CD14-positive monocyte (primary cell): ENCODE results near the gene CORO2A. TPM values are rescaled to one million over a fixed set of nuclear protein-coding genes. Genes with fewer than 3 reads are reported as not detected.

Experiments used
- DNase-seq, 3 donors: peaks; one replicate each; pipeline ENCODE4 v3.0.0-alpha.2; 2011 to 2022
- H2AFZ ChIP-seq: 2 replicates; pipeline ENCODE4 v1.6.0; 2012; ENCODE audit warnings: mild to moderate bottlenecking, low read depth, low read length, inconsistent platforms; ENCODE audit not compliant: insufficient read depth, poor library complexity, severe bottlenecking
- H3K27ac ChIP-seq, 2 donors: 1 replicate in 1 of 2; 2 replicates in 1 of 2; pipeline ENCODE4 v1.5.1; 2012 to 2013; ENCODE audit warnings: low read length in 2 of 2, control low read depth in 1 of 2, inconsistent platforms in 1 of 2, low read depth in 1 of 2, mild to moderate bottlenecking in 1 of 2
- H3K27me3 ChIP-seq, 2 donors: one replicate each; pipeline versions ENCODE4 v1.6.0 to v1.6.1; 2011 to 2013; ENCODE audit warnings: low read length in 2 of 2; ENCODE audit not compliant: control insufficient read depth in 2 of 2, insufficient read depth in 2 of 2
- H3K36me3 ChIP-seq, 2 donors: replicated peaks in 1 of 2; 1 replicate in 1 of 2; 2 replicates in 1 of 2; pipeline versions ENCODE4 v1.5.1 to v1.6.1; 2012 to 2013; ENCODE audit warnings: low read length in 2 of 2, control low read depth in 1 of 2, inconsistent platforms in 1 of 2, mild to moderate bottlenecking in 1 of 2; ENCODE audit not compliant: insufficient read depth in 2 of 2, control insufficient read depth in 1 of 2
- H3K4me1 ChIP-seq, 2 donors: 1 replicate in 1 of 2; 2 replicates in 1 of 2; pipeline versions ENCODE4 v1.5.1 to v1.6.1; 2012 to 2013; ENCODE audit warnings: low read length in 2 of 2, control low read depth in 1 of 2, inconsistent platforms in 1 of 2, mild to moderate bottlenecking in 1 of 2, moderate library complexity in 1 of 2; ENCODE audit not compliant: insufficient read depth in 2 of 2, control insufficient read depth in 1 of 2
- H3K4me2 ChIP-seq: replicated peaks from 2 replicates; pipeline ENCODE3; 2012; ENCODE audit warnings: low read length, moderate library complexity, mild to moderate bottlenecking; ENCODE audit not compliant: poor library complexity, severe bottlenecking; ENCODE audit errors: extremely low read depth
- H3K4me3 ChIP-seq, 3 experiments: fragments of 200-600 bp in 1 of 3; sonication (generic) in 1 of 3; replicated peaks in 1 of 3; 1 replicate in 2 of 3; 2 replicates in 1 of 3; pipeline ENCODE4 v1.5.1; 2011 to 2013; ENCODE audit warnings: low read length in 3 of 3, mild to moderate bottlenecking in 3 of 3, control low read depth in 2 of 3, low read depth in 2 of 3, inconsistent platforms in 1 of 3, moderate library complexity in 1 of 3
- H3K79me2 ChIP-seq: 2 replicates; pipeline ENCODE4 v1.6.0; 2012; ENCODE audit warnings: mild to moderate bottlenecking, control low read depth, inconsistent platforms, low read length, moderate library complexity; ENCODE audit not compliant: insufficient read depth
- H3K9ac ChIP-seq: 2 replicates; pipeline ENCODE4 v1.6.0; 2017; ENCODE audit warnings: low read length, mild to moderate bottlenecking; ENCODE audit not compliant: insufficient read depth, poor library complexity, severe bottlenecking
- H3K9me3 ChIP-seq, 2 donors: replicated peaks in 1 of 2; 1 replicate in 1 of 2; 2 replicates in 1 of 2; pipeline versions ENCODE4 v1.5.1 to v1.6.1; 2012 to 2013; ENCODE audit warnings: low read length in 2 of 2, control low read depth in 1 of 2; ENCODE audit not compliant: control insufficient read depth in 1 of 2, insufficient read depth in 1 of 2
- H4K20me1 ChIP-seq: 2 replicates; pipeline ENCODE4 v1.6.0; 2012; ENCODE audit warnings: mild to moderate bottlenecking, low read length, control low read depth, moderate library complexity; ENCODE audit not compliant: insufficient read depth
- H3K27ac Mint-ChIP-seq, 7 donors: one replicate each; pipeline ENCODE4 v1.8.0; 2020; ENCODE audit warnings: mild to moderate bottlenecking in 7 of 7, mixed read lengths in 7 of 7, moderate library complexity in 6 of 7, inconsistent platforms in 2 of 7
- H3K27me3 Mint-ChIP-seq, 3 donors: one replicate each; pipeline ENCODE4 v1.8.0; 2021 to 2022; ENCODE audit warnings: low read depth in 3 of 3, mild to moderate bottlenecking in 3 of 3, mixed read lengths in 3 of 3, moderate library complexity in 3 of 3, inconsistent platforms in 1 of 3
- H3K36me3 Mint-ChIP-seq, 2 donors: one replicate each; pipeline ENCODE4 v1.8.0; 2020; ENCODE audit warnings: mixed read lengths in 2 of 2, inconsistent platforms in 1 of 2, mild to moderate bottlenecking in 1 of 2
- H3K4me1 Mint-ChIP-seq: one replicate; pipeline ENCODE4 v1.8.0; 2020; ENCODE audit warnings: mild to moderate bottlenecking, mixed read lengths
- H3K4me3 Mint-ChIP-seq, 2 donors: one replicate each; pipeline ENCODE4 v1.8.0; 2020; ENCODE audit warnings: mild to moderate bottlenecking in 2 of 2, mixed read lengths in 2 of 2, moderate library complexity in 1 of 2
- H3K9me3 Mint-ChIP-seq, 7 donors: one replicate each; pipeline ENCODE4 v1.8.0; 2020 to 2022; ENCODE audit warnings: mixed read lengths in 7 of 7, mild to moderate bottlenecking in 6 of 7, moderate library complexity in 6 of 7, inconsistent platforms in 2 of 7
- CTCF ChIP-seq: fragments of 200-600 bp; IDR thresholded peaks from one replicate; pipeline ENCODE4 v1.8.0; 2022; ENCODE audit warnings: antibody characterized with exemption, mild to moderate bottlenecking
- WGBS: methylation state at CpG from one replicate; pipeline ENCODE4 v1.1.5; 2013; ENCODE audit warnings: missing lambda C conversion rate; ENCODE audit not compliant: insufficient coverage; 5-methylcytosine and 5-hydroxymethylcytosine counted together
- intact Hi-C, 2 donors: fragments of 100-400 bp; cut with micrococcal nuclease; formaldehyde crosslinking; loops; one replicate each; pipeline versions ENCODE4 v1.15.0 to v1.15.1; 2023
- polyA plus RNA-seq, 3 donors: library from polyadenylated mRNA; depleted of rRNA in 1 of 3; unstranded in 2 of 3; stranded (reverse) in 1 of 3; fragments of 300-500 nt in 2 of 3; fragments of >200 nt in 1 of 3; fragmentation: Illumina TruSeq in 2 of 3; gene quantifications; 1 replicate in 2 of 3; 2 replicates in 1 of 3; pipeline ENCODE4 v1.2.3, GENCODE V29; 2012 to 2021

Gene CORO2A
- polyA plus RNA-seq, 3 donors, result 1.2 to 3.5 (median 2.1) TPM

- no peaks in the 10 kb centered on the region for H3K9me3 ChIP-seq
- H2AFZ ChIP-seq, result peak overlapping the region; percentile 6
- no peaks in the 10 kb centered on the region for H3K27me3 ChIP-seq
- no peaks in the 10 kb centered on the region for H3K36me3 ChIP-seq
- H3K4me1 Mint-ChIP-seq, result peaks cover 42% of the 10 kb centered on the region
- intact Hi-C loops, result no loop called here
- peaks cover 12 to 33% of the 10 kb centered on the region in 2 donors for H3K36me3 Mint-ChIP-seq
- no peak overlapping the region for H3K4me3 ChIP-seq
- peaks cover 0 to 1% (median 1%) of the 10 kb centered on the region in 3 donors for H3K27me3 Mint-ChIP-seq
- no peak for TF ChIP-seq CTCF
- no peak overlapping the region for H3K9ac ChIP-seq
- H3K4me3 Mint-ChIP-seq, result no peak overlapping the region
- H3K27ac Mint-ChIP-seq, result peak overlapping the region in 2 of 7 donors; percentile 23 to 74
- peaks cover 18 to 26% of the 10 kb centered on the region in 2 donors for H3K4me1 ChIP-seq
- no peak overlapping the region for H3K27ac ChIP-seq
- H4K20me1 ChIP-seq, result no peaks in the 10 kb centered on the region
- peaks cover 0 to 2% (median 0%) of the 10 kb centered on the region in 7 donors for H3K9me3 Mint-ChIP-seq
- 79% methylated on average over 2 of the region's 9 CpGs for WGBS
- DNase-seq, result no peak
- no peak overlapping the region for H3K4me2 ChIP-seq
- peaks cover 25% of the 10 kb centered on the region for H3K79me2 ChIP-seq
Observed at GRCh38 chr9:98176391-98177259, 15.8 kb downstream of the CORO2A start.

DNA sequence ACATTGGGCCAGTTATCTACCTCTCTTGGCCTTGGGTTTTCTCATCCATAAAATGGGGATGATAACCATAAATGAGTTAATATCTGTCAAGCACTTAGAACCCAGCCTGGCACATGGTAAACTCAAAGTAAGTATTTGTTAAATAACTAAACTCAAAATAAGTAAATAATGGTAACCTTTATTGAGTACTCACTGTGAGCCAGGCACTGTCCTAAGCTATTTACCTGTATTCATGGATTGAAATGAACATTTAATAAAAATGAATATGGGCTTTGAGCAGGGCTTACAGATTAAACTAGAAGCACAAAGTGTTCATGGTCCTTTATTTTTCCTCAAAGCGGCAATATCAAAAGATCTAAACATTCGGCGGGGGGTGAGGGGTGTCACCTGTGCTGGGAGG, 16.7 kb downstream of the CORO2A start:
- H3K27me3 ChIP-seq, result no peaks in the 10 kb centered on the region
- no peak overlapping the region for H3K4me3 Mint-ChIP-seq
- peaks cover 12 to 28% of the 10 kb centered on the region in 2 donors for H3K36me3 Mint-ChIP-seq
- peaks cover 36% of the 10 kb centered on the region for H3K4me1 Mint-ChIP-seq
- no peak overlapping the region for H3K27ac ChIP-seq
- H2AFZ ChIP-seq, result no peak overlapping the region
- no peaks in the 10 kb centered on the region for H3K9me3 ChIP-seq
- H3K27me3 Mint-ChIP-seq, result peaks cover 0 to 1% (median 1%) of the 10 kb centered on the region in 3 donors
- H3K36me3 ChIP-seq, result no peaks in the 10 kb centered on the region
- no peak for TF ChIP-seq CTCF
- H3K4me1 ChIP-seq, result peaks cover 18 to 23% of the 10 kb centered on the region in 2 donors
- DNase-seq, result no peak
- no peak overlapping the region for H3K27ac Mint-ChIP-seq
- peaks cover 0 to 2% (median 0%) of the 10 kb centered on the region in 7 donors for H3K9me3 Mint-ChIP-seq
- no peak overlapping the region for H3K4me3 ChIP-seq
- H3K79me2 ChIP-seq, result peaks cover 21% of the 10 kb centered on the region
- no CpG with 5 or more reads among the region's 3 CpGs for WGBS
- intact Hi-C loops, result no loop called here
- no peak overlapping the region for H3K4me2 ChIP-seq
- no peaks in the 10 kb centered on the region for H4K20me1 ChIP-seq
- no peak overlapping the region for H3K9ac ChIP-seq
